Aorta (tissue), 5 donors: ENCODE results near the gene MMUT. TPM values are rescaled to one million over a fixed set of nuclear protein-coding genes. Genes with fewer than 3 reads are reported as not detected.

Source experiments
- ATAC-seq: fragments of 200-7000 bp; cut with Tn5 transposase; one replicate; pipeline ENCODE4 v1.9.1; 2022; ENCODE audit warnings: moderate library complexity; ENCODE audit not compliant: low FRiP score
- DNase-seq, 2 donors: peaks; one replicate each; pipeline ENCODE4 v3.0.0-alpha.2; 2020
- H3K27ac ChIP-seq, 2 donors: one replicate each; pipeline ENCODE4 v1.5.1; 2013; ENCODE audit warnings: low read length in 2 of 2, mild to moderate bottlenecking in 2 of 2, moderate library complexity in 2 of 2, control low read depth in 1 of 2, inconsistent platforms in 1 of 2, low read depth in 1 of 2
- H3K27me3 ChIP-seq, 2 donors: one replicate each; pipeline ENCODE4 v1.6.1; 2013; ENCODE audit warnings: control low read depth in 1 of 2, low read length in 1 of 2, mild to moderate bottlenecking in 1 of 2, moderate library complexity in 1 of 2; ENCODE audit not compliant: insufficient read depth in 2 of 2, control insufficient read depth in 1 of 2
- H3K36me3 ChIP-seq, 2 donors: one replicate each; pipeline ENCODE4 v1.6.1; 2013; ENCODE audit warnings: control low read depth in 1 of 2, low read length in 1 of 2, mild to moderate bottlenecking in 1 of 2; ENCODE audit not compliant: insufficient read depth in 2 of 2, control insufficient read depth in 1 of 2
- H3K4me1 ChIP-seq, 2 donors: one replicate each; pipeline ENCODE4 v1.6.1; 2013; ENCODE audit warnings: low read length in 2 of 2, control low read depth in 1 of 2, mild to moderate bottlenecking in 1 of 2, moderate library complexity in 1 of 2; ENCODE audit not compliant: insufficient read depth in 2 of 2, control insufficient read depth in 1 of 2
- H3K4me3 ChIP-seq, 2 donors: one replicate each; pipeline ENCODE4 v1.5.1; 2013; ENCODE audit warnings: low read length in 2 of 2, control low read depth in 1 of 2, mild to moderate bottlenecking in 1 of 2
- H3K9me3 ChIP-seq: one replicate; pipeline ENCODE4 v1.6.1; 2013; ENCODE audit warnings: mild to moderate bottlenecking, low read length; ENCODE audit not compliant: control insufficient read depth
- WGBS, 2 donors: extraction: QIAGEN DNeasy Blood & Tissue Kit; methylation state at CpG; one replicate each; pipeline ENCODE4 v1.1.7; 2013; 5-methylcytosine and 5-hydroxymethylcytosine counted together
- intact Hi-C, 2 donors: fragments of 100-400 bp; cut with DNase I; formaldehyde crosslinking; loops; one replicate each; pipeline versions ENCODE4 v1.14.2 to v1.15.0; 2022
- polyA plus RNA-seq, 2 donors: library from polyadenylated mRNA; stranded (reverse); fragments of 200-250 nt; gene quantifications; one replicate each; pipeline ENCODE4 v1.2.3, GENCODE V29; 2013
- total RNA-seq, 2 donors: library from RNA; stranded (reverse); fragmentation: NEBNext Ultra II Directional; extraction: Animal tissue kit (Norgen Biotek cat#: 25700); gene quantifications; one replicate each; pipeline ENCODE4 v1.2.1, GENCODE V29; 2021
- donor health status: healthy with polysubstance abuse.
- donor health status: Bipolar disorder and iron deficiency.
- donor health status: DM: no; HTN: no; CAD: no.
- donor health status: DM: no; HTN: no; CAD: no.
- donor health status: DM: yes; HTN: yes; CAD: no.

Gene MMUT
- total and polyA plus RNA-seq, 4 donors: 13.3 to 24.2 (median 19.7) TPM

DNA sequence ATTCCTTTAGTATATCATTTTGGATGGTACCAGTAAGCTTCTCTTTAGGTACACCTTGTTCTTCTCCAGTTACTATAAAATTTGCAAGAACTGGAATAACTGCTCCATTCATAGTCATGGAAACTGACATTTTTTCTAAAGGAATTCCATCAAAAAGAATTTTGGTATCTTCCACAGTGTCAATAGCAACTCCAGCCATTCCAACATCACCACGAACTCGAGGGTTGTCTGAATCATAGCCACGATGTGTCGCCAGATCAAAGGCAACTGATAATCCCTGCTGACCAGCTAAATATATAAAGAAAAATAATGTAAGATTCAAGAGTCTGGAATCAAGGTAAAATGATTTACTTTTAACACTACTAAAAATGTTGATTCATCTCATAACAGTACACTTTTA lies 5.3 kb downstream of the MMUT start:
- H3K36me3 ChIP-seq: peaks cover 0 to 5% of the 10 kb centered on the region in 2 donors
- no peak overlapping the region for H3K27ac ChIP-seq
- ATAC-seq: no peak
- 75 to 78% methylated on average over 4 of the region's 4 CpGs for WGBS, 2 donors
- H3K9me3 ChIP-seq: no peaks in the 10 kb centered on the region
- H3K4me1 ChIP-seq: peaks cover 0 to 2% of the 10 kb centered on the region in 2 donors
- intact Hi-C loops: no loop called here
- DNase-seq: no peak
- no peaks in the 10 kb centered on the region for H3K27me3 ChIP-seq
- H3K4me3 ChIP-seq: no peak overlapping the region

DNA sequence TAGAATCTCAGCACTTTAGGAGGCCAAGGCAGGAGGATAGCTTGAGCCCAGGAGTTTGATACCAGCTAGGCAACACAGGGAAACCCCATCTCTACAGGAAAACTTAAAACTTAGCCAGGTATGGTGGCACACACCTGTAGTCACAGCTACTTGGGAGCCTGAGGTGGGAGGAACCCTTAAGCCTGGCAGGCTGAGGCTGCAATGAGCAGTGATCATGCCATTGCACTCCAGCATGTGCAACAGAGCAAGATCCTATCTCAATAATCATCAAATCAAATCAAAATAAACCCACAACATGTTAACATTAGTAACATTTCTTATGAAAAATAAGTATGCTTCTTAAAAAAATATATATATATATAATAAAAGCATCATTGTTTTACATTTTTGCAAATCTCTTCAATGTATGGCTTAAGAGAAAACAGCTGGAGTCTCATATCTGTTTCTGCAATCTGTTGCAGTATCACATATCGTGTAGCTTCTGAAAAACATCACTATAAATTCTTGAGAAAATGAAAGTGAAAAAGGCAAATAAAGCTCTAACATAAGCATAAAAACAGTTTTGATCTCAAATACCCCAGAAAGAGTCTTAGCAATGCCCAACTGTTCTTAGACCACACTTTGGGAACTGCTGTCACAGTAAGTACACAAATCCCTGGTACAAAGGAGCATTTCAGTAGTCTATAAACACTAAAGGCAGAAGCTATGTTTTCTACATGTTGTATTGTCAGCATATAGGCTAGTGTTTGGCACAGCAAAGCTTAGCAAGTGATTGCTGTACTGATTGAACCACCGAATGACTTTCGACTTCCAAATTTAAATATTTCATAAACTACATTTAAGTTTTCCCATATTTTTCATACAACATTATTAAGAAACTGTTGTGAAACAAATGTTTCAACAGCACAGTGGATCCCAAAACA lies 8.0 kb downstream of the MMUT start:
- Histone ChIP-seq H3K27me3 (no peaks in the 10 kb centered on the region), H3K4me1 (peaks cover 0 to 2% of the 10 kb centered on the region in 2 donors), H3K36me3 (peaks cover 0 to 5% of the 10 kb centered on the region in 2 donors), H3K9me3 (no peaks in the 10 kb centered on the region), H3K4me3 (no peak overlapping the region), H3K27ac (no peak overlapping the region)
- WGBS, 2 donors: 95 to 96% methylated on average over 3 of the region's 3 CpGs
- intact Hi-C loops: no loop called here
- no peak for ATAC-seq
- DNase-seq: no peak

GRCh38 chr6:49453221-49453620 lies 9.8 kb downstream of the MMUT start:
- Histone ChIP-seq H3K4me3 (no peak overlapping the region), H3K4me1 (no peaks in the 10 kb centered on the region), H3K36me3 (peaks cover 0 to 4% of the 10 kb centered on the region in 2 donors), H3K9me3 (no peaks in the 10 kb centered on the region), H3K27me3 (no peaks in the 10 kb centered on the region), H3K27ac (no peak overlapping the region)
- DNase-seq (no peak), ATAC-seq (no peak)
- intact Hi-C loops: no loop called here
- 85 to 88% methylated on average over 2 of the region's 2 CpGs for WGBS, 2 donors

DNA sequence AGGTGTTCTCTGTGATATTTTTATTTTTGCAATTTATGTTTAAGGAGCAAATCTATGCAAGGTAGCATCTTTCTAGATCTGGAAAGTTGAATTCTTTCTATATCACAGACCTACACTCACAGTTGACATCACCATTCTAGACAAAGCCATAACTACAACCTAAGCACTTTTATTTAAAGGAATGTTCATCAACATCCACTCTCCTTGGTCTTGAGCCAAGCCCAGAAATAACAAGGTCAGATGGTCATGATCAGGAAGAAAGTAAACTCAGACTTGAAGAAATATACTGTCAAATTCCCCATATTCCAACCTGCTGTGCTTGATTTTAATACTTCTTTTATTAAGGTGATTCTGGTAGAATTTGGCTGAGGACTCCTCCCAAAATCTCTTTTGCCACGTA lies 32.2 kb downstream of the MMUT start:
- DNase-seq: no peak
- Histone ChIP-seq H3K9me3 (no peaks in the 10 kb centered on the region), H3K27ac (no peak overlapping the region), H3K27me3 (no peaks in the 10 kb centered on the region), H3K4me1 (no peaks in the 10 kb centered on the region), H3K36me3 (peaks cover 0 to 4% of the 10 kb centered on the region in 2 donors), H3K4me3 (no peak overlapping the region)
- intact Hi-C loops: no loop called here
- 79 to 88% methylated on average over 1 of the region's 1 CpG for WGBS, 2 donors
- ATAC-seq: no peak

DNA sequence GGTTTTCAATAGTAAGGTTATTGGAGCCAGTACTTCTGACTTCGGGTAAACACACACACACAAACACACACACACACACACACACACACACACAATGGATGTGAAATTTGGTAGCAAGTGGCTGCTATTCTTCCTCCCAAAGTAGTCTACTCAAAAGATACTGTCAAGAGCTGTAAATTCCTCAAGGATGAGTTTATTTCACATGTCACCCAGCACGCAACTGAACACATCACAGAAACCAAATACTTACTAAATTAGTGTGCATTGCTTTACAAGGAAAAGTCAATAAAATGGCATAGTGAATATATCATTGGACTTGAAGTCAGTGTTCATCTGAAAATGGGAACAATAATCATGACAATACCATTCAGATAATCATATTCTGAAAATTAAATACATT lies 32.9 kb downstream of the MMUT start:
- intact Hi-C loops: no loop called here
- DNase-seq (no peak), ATAC-seq (no peak)
- Histone ChIP-seq H3K36me3 (peaks cover 0 to 2% of the 10 kb centered on the region in 2 donors), H3K4me3 (no peak overlapping the region), H3K4me1 (no peaks in the 10 kb centered on the region), H3K9me3 (no peaks in the 10 kb centered on the region), H3K27ac (no peak overlapping the region), H3K27me3 (no peaks in the 10 kb centered on the region)
- WGBS, 2 donors: 71 to 91% methylated on average over 2 of the region's 2 CpGs

DNA sequence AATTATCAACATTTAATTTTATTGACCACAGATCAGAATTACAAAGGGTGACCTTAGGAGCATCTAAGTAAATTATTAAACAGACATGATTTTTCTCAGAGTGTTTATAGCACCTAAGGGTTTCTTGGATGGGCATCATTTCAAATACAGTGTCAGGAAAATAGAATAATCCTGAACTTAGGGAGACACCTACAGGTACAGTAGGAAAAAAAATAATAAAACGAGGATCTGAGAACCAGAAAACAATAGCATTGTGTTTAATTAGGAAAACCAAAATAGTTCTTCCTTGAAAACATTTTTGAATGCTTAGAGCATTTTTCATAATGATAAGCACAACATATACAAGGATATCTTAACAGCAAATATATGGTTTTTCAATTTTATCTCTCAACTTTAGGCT lies 39.2 kb downstream of the MMUT start:
- no peaks in the 10 kb centered on the region for H3K27me3 ChIP-seq
- DNase-seq (no peak), ATAC-seq (no peak)
- H3K4me3 ChIP-seq: no peak overlapping the region
- no peaks in the 10 kb centered on the region for H3K4me1 ChIP-seq
- intact Hi-C loops: no loop called here
- H3K27ac ChIP-seq: no peak overlapping the region
- 37 to 48% methylated on average over 1 of the region's 1 CpG for WGBS, 2 donors
- H3K9me3 ChIP-seq: no peaks in the 10 kb centered on the region
- H3K36me3 ChIP-seq: peaks cover 0 to 1% of the 10 kb centered on the region in 2 donors

GRCh38 chr6:49416195-49416594 lies 46.9 kb downstream of the MMUT start:
- DNase-seq (no peak), ATAC-seq (no peak)
- WGBS, 2 donors: 68 to 72% methylated on average over 4 of the region's 4 CpGs
- Histone ChIP-seq H3K36me3 (no peaks in the 10 kb centered on the region), H3K4me3 (no peak overlapping the region), H3K4me1 (no peaks in the 10 kb centered on the region), H3K27ac (no peak overlapping the region), H3K27me3 (no peaks in the 10 kb centered on the region), H3K9me3 (no peaks in the 10 kb centered on the region)
- intact Hi-C loops: no loop called here

DNA sequence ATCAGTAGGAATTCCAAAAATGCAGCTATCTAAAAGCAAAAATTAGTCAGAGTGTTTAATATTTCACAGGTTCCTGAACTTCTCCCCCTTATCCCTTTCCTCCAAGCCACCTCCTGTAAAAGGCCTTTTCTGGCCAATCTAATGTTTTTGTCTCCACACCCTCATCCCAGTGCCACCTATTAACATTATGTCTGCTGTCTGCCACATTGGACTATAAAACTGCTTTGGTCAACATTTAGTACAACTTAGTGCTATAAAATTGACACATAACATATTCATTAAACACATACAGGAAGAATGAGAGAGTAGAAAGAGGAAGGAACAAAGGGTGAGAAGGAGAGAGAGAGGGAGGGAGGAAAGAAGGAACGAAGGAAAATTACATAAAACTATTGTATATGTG lies 47.7 kb downstream of the MMUT start:
- intact Hi-C loops: no loop called here
- ATAC-seq (no peak), DNase-seq (no peak)
- Histone ChIP-seq H3K36me3 (no peaks in the 10 kb centered on the region), H3K9me3 (no peaks in the 10 kb centered on the region), H3K27me3 (no peaks in the 10 kb centered on the region), H3K4me3 (no peak overlapping the region), H3K27ac (no peak overlapping the region), H3K4me1 (no peaks in the 10 kb centered on the region)
- 58 to 79% methylated on average over 1 of the region's 1 CpG for WGBS, 2 donors

- Histone ChIP-seq H3K4me3 (no peak overlapping the region), H3K36me3 (no peaks in the 10 kb centered on the region), H3K27ac (no peak overlapping the region), H3K4me1 (no peaks in the 10 kb centered on the region), H3K9me3 (no peaks in the 10 kb centered on the region), H3K27me3 (no peaks in the 10 kb centered on the region)
- ATAC-seq (no peak), DNase-seq (no peak)
- intact Hi-C loops: loop anchor here in 1 of 2 donors (5.0 kb wide), 1 partner anchor 1623 kb away; no protein-coding TSS in a partner anchor
- 54 to 60% methylated on average over 3 of the region's 3 CpGs for WGBS, 2 donors
Observed at GRCh38 chr6:49410564-49410963, 52.5 kb downstream of the MMUT start.
